Caki2 (cell line): Measurements from ENCODE around the gene PGBD4. TPM values are rescaled to one million over a fixed set of nuclear protein-coding genes. Genes with fewer than 3 reads are reported as not detected.

Experiments
- total RNA-seq: library from RNA; depleted of rRNA; stranded (reverse); fragments of >200 nt; shearing (Covaris generic); gene quantifications from 2 replicates; pipeline ENCODE4 v1.2.3, GENCODE V29; 2014; ENCODE audit warnings: low replicate concordance; rRNA removed

Gene PGBD4
- total RNA-seq, 1 experiment from 2014 or later, result 0.88 TPM

Other genes starting within 250 kb of the PGBD4 start
- gene CHRM5, start 133.6 kb upstream of the PGBD4 start, total RNA-seq, result not detected in 2 replicates
- 14.2 and 23.8 TPM in 2 replicates for gene AVEN, start 62.9 kb upstream of the PGBD4 start, total RNA-seq
- gene EMC7, start 221 bp upstream of the PGBD4 start, total RNA-seq, result 37.4 and 51.1 TPM in 2 replicates
- 23.1 and 29.0 TPM in 2 replicates for gene KATNBL1, start 108.0 kb downstream of the PGBD4 start, total RNA-seq
- gene EMC4, start 122.9 kb downstream of the PGBD4 start, total RNA-seq, result 239 and 253 TPM in 2 replicates
- 0.29 and 0.71 TPM in 2 replicates for gene SLC12A6, start 235.7 kb downstream of the PGBD4 start, total RNA-seq
- 154 and 204 TPM in 2 replicates for gene NOP10, start 241.1 kb downstream of the PGBD4 start, total RNA-seq
- not detected in 2 replicates for gene NUTM1, start 241.2 kb downstream of the PGBD4 start, total RNA-seq